AG08396 (cell line): ENCODE measurements around the gene FNDC3B.

Experiments
- DNase-seq: peaks from one replicate; pipeline ENCODE4 v3.0.0; 2012; ENCODE audit warnings: low spot score, mixed read lengths

Gene FNDC3B

DNA sequence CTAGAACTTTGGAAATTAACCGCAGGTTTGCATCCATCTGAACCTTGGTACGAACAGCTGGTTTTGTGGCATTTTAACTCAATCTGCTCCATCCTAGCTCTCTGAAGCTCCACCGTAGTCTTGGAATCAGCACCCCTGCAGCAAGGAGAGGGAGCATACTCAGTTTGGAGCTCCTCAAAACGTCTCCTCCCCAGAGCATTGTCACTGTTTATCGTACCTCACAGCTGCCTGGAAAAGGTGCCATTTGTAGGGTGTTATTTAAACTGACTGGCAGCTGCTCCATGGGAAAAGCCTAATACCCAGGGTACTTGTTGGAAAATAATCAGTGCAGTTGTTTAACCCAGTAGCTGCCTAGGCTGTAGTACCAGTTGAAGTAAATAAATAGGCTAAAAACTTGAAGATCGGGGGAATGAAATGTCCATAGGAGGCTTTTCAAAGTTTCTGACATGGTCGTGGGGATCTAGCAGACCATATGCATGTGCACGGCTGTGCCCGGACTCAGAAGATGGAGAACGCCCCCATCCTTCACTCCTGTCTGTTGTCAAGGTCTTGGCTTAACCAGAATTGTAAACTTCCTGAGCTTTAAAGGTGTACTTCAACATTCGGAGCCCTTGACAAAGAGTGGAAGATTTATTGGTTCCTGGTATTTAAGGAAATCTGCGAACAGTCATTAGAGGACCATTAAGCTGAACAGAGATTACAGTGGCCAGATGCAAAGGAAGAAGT lies 365.0 kb downstream of the FNDC3B start:
- no peak for DNase-seq

DNA sequence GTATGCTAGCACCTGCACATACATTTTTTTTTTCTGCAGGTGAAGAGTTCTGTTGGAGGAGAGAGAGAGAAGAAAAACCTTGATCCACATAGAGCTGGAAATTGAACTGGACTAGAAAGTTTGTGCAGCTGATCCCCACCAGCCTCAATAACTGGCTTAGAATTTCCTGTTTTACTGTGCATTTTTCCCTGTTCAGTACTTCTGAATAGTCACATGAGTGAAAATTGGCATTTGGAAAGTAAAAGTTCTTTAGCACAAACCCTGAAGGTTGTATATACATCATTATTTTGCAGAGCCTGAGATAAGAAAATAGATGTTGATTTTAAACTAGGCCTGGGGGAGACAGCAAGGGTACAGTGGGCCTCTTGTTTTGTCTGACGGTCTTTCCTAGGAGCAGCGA lies 366.5 kb downstream of the FNDC3B start:
- no peak for DNase-seq

DNA sequence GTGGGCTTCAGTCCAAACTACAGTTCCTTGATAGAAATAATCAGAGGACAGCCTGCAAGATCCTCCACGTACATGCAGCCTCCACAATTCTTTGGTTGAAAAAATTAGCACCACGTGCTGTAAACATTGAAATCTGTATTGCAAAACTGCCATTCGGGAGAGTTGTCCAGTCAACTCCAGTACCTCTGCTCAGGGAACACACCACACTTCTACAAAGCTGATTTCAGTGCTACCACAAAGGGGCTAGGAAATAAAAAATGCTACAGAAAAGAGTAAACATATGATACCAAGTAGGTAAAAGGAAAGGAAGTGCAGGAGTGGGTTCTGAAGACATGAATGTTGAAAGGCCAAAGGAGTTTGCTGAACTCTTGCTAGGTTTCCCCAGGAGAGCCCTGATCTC lies 368.5 kb downstream of the FNDC3B start:
- DNase-seq = no peak

DNA sequence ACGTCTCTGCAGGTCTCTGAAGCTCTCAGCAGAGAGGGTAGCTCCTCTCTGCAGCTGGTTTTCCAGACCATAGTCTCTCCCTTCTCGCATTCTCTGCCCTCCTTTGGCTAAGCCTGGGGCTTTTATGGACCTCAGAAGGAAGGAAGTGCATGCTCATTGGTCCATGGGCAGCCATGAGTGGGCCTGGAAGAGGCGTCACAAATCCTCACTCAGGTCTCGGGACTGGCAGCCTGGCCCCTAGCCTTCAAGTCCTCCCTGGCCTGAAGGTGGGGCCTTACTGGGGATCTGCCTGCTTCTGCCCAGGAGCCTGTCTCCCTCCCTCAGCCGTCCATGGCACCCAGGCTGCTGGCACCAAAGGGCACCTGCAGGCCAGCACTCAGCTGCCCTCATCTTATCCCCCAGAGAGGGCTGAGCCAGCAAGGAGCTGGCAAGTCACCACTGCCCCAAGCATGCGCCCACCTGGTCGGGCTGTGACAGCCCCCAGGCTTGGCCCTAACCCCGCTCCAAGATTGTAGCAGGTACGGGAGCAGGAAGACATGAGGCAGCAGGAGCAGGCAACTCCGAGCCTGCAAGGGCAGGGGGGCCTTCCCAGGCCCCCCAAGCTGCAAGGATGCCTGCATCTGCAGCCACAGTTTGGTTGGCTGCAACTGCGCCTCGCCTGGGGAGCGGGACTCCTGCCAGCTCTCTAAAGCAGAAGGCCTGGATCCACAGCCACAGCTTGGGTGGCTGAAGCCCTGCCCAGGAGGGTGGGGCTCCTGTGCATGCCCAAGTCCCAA lies 371.5 kb downstream of the FNDC3B start:
- no peak for DNase-seq

DNA sequence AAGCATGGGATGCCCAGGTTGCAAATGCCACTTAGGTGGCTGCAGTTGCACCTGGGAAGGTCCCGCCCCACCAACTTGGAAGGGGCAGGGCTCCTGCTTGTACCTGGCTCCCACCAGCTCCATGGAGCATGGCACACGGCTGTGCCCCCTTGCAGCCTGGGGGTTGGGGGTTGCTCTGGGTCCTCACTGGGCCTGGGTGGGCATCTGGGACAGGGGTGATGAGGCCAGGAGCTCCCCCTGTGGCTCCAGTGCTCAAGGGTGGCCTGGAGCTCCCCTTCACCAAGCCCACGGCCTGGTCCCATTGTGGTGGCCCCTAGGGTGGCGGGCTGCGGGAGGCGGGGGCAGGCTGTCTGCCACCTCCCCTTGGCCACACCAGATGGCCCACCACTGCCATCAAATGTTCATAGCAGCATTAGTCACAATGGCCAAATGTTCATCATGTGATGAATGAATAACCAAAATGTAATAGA lies 372.1 kb downstream of the FNDC3B start:
- no peak for DNase-seq

DNA sequence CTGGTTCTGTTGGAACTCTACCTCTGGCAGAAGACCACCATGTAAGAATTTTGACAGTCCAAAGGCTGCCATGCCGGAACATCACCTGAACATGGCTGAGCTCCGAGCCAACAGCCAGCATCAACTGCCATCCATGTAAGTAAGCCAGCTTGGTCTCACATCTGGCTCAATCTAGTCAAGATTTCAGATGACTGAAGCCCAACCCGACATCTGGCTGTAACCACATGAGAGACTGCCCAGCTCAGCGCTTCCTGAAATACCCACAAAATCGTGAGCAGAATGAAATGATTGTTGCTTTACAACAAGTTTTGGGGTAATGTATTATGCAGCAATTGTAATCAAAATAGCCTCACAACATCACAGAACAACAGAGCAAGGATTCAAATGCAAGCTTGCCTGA lies 375.9 kb downstream of the FNDC3B start:
- DNase-seq = no peak

DNA sequence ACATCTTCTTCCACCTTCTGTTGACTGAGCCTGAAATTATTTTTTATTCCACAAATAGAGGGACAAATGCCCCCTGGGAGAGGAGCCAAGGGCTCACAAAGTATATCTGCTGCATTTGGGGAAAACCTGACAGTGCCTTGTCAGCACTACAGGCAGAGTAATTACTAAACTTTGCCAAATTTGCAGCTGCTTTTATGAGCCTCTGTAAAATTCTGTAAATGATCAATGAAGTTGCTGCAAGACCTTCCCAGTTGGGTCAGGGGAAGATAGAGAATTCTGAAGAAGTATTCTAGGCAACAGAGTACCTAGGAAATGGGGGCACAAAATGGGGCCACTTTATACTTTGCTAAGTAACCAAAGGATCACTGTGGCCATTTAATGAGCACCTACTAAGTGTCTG lies 398.3 kb downstream of the FNDC3B start:
- DNase-seq = no peak

DNA sequence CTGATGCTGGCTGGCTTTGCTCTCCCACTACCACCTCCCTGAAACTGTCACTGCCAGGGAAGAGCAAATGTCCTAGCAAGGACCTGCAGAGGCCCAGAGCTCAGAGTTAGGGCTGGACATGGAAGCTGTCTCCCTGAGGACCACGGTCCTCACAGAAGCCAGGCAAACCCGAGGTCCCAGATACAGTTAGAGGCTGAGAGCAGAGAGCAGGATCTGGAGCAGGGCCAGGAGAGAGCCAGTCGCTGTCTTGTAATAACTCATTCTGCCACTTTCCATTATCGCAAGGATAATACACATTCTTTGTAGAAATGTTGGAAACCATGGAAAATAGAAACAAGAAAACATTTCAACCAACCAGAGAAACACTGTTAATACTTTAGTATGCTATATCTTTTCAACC lies 398.8 kb downstream of the FNDC3B start:
- no peak for DNase-seq

DNA sequence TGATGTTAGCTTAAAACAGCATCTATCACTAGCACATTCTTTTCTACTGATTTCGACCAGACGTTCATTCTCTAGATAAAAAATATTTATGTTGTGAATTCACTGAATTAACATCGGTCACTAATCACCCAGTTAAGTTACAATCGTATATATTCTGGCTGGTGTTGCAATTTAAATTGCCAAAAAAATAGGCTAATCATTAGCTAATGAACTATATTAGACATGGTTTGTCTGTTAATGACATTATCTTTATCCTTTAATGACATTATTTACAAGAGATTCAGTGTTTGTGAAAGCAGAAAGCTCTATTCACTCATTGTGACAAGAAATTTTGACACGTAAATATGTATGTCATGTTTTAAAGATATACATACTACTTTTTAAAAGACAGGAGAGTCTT lies 402.2 kb downstream of the FNDC3B start:
- no peak for DNase-seq

DNA sequence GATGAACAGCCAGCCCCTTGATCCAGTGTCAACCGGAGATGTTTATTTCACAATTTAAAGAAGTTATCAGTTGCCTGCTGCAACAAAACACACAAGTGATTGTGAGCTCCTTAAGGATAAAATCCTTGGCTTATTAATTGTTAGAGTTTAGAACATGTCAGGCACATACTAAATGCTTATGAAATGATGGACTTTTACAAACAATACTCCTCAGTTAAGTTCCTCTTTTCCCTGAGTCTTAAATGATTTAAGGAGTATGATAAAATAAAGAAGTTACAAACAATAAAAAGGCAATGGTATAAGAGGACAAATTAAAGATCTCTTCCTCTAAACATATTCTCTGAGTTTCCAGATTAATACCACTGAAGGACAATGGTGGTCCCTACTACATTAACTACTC lies 403.2 kb downstream of the FNDC3B start:
- no peak for DNase-seq

DNA sequence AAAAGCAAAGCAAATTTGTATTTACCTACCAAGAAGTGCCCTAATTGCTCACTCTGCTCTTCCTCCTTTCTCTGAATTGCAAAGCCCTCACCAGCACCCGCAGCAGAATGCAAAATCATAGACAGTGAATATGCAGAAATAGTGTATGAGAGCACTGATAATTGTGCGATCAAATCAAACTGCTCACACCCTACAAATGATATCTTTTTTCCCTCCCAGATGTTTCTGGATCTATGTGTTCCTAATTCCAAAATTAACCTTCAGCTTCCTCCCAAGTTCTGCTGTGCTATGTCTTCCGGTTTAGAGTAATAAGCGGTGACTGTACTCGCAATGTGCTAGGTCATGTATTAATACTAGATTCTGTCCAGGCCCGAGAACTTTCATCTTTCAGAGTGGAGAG lies 405.4 kb downstream of the FNDC3B start:
- DNase-seq = no peak

DNA sequence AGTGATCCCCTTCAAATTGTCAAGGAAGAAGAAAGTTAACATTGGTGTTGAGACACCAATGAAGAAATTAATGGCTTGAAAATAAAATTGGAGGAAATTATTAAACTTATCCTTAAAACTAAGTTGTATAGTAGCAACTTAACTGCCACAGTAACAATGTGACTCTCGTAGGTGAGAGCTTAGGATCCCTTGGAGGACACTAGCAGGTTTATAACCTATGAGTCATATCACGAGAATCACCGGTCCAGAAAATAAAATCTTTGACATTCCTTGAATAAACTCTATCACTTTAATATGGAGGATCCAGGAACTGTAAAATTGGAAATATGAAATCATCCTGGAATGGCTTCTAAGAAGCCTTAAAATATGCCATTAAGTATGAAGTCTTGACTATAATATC lies 406.8 kb downstream of the FNDC3B start:
- DNase-seq = no peak

DNA sequence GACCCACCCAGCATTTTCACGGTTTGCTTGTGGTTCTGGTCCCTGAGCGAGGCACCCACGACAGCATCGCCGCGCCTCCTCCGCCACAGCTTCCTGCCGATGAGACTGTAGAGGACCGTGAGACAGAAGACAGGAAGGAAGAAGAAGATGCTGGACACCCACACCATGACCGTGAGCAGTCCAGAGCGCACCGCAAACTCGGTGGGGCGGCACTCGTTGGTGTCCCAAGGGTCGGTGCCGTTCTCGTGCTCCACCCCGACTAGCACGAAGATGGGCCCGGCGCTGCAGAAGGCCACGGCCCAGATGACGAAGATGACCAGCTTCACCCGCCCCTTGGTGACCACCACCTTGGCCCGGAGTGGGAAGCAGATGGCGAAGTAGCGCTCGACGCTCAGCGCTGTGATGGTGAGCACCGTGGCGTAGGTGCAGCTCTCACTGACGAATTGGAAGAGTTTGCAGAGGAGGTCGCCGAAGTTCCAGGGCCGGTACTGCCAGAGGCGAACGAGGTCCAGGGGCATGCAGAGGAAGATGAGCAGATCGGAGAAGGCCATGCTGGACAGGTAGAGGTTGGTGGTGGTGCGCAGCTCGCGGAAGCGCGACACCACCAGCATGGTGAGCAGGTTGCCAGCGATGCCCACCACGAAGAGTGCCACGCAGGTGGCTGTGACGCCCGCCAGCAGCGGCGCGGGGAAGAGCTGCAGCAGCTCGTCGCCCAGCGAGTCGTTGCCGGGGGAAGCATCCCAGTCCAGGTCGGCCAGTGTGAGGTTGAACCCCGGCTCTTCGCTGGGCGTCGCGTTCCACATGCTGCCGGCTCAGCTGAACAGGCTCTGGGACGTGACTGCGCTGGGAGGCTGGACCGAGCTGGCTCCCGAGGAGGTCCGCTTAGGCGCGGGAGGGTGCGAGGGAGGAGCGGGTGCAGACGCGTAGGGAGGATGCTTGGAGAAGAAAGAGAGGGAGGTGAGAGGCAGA lies 408.5 kb downstream of the FNDC3B start, which contains the start of gene GHSR:
Gene GHSR (minus strand): TSS at position 846 of the 969 bp plus-strand sequence. CDS start 43 bp downstream, at position 803.
- DNase-seq = no peak

DNA sequence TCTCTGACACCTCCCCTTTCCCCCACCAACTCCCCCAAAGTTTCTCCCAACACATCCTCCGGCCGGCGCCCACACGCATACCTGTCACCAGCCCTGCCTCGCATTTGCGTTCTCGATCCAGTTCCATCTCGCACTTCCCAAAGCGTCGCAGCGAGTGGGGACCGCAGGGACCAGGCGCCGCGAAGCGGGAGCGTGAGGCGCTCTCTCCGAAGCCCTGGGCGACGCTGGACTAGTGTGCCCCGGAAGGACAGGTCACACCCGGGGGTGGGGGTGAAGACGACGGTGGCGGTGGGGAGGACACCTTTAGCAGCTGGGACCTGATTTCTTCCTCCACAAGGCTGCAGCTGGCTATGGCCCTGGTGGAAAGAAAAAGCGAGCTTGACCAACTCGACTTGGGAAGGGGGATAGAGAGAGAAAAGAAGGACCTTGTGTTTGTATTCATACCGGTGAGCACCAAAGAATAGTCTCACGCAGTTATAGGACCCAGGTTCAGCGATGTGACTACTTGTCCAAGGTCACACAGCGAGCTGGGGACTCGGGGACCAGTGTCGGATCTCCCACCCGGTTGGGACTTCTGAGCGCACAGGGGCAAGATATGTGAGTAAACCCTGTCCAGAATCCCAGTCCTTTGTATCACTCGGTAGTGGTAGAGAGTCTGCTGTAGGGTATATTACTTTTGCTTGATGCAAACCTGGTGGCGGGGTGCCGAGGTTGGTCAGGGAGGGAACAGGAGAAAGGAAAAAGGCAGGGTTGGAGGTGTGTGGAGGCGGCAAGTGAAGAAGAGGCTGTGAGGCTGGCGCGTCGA lies 409.5 kb downstream of the FNDC3B start:
- DNase-seq = no peak

DNA sequence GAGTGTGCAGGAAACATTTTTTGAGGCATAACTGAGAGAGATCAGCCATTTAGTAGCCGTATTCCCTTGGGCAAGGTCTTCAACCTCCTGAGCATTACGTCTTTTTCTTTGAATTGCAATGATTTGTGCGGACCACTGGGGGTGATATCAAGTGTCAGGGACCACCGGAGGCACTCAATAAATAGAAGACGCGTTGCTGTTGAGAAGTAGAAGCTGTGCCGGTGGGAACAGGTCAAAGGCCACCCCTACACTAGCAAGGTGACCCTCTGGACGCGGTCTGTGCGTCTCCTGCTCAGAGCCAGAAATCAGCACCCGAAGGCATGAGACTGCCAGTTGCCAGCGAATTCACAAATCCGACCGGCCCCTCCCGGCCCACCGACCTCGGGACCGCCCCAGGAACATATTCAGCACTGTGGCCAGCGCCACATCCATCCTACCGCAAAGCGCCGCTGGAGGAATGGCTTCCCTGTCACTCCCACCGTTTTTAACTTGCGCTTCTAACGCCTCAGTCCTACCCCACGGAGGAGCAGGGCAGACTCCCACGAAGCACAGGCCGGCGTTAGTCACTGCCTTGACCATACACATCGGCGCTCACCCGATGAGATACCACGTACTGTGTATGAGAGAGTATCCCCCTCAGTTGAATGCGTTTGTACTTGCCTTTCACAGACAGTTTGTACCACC lies 410.2 kb downstream of the FNDC3B start:
- DNase-seq = peak; percentile 53
